Activated CD8-positive, alpha-beta T cell treated with anti-CD3 and anti-CD28 coated beads for 36 hours (primary cell): ENCODE data around the gene PHLDB1. TPM values are rescaled to one million over a fixed set of nuclear protein-coding genes. Genes with fewer than 3 reads are reported as not detected.
A peak's percentile ranks its signal among the peaks of the same experiment; 100 is the strongest.

Experiments used
- ATAC-seq: fragments of 200-7000 bp; cut with Tn5 transposase; one replicate; pipeline ENCODE4 v1.10.0; 2021; ENCODE audit warnings: mild to moderate bottlenecking, moderate library complexity
- CTCF ChIA-PET: fragments of 350-600 bp; sonication (Branson Sonifier 250); formaldehyde crosslinking; loops from one replicate; lab custom pipeline; 2021; ENCODE audit warnings: antibody characterized with exemption; lab: Charles Lee
- POLR2A ChIA-PET: fragments of 350-600 bp; sonication (Branson Sonifier 250); formaldehyde crosslinking; loops from one replicate; lab custom pipeline; 2021; ENCODE audit warnings: antibody characterized with exemption; lab: Charles Lee
- DNase-seq: peaks from one replicate; pipeline ENCODE4 v3.0.0-alpha.2; 2020
- H3K27ac Mint-ChIP-seq: one replicate; pipeline ENCODE4 v1.8.0; 2021; ENCODE audit warnings: mild to moderate bottlenecking, mixed read lengths
- H3K27me3 Mint-ChIP-seq: one replicate; pipeline ENCODE4 v1.8.0; 2021; ENCODE audit warnings: mixed read lengths
- H3K36me3 Mint-ChIP-seq: one replicate; pipeline ENCODE4 v1.8.0; 2021; ENCODE audit warnings: low read depth, mixed read lengths
- H3K4me1 Mint-ChIP-seq: one replicate; pipeline ENCODE4 v1.8.0; 2021; ENCODE audit warnings: low read depth, mixed read lengths
- H3K4me3 Mint-ChIP-seq: one replicate; pipeline ENCODE4 v1.8.0; 2021; ENCODE audit warnings: mild to moderate bottlenecking, moderate library complexity, mixed read lengths
- H3K9me3 Mint-ChIP-seq: one replicate; pipeline ENCODE4 v1.8.0; 2021; ENCODE audit warnings: mixed read lengths
- intact Hi-C: fragments of 100-400 bp; cut with micrococcal nuclease; formaldehyde crosslinking; loops from one replicate; pipeline ENCODE4 v1.10.0; 2022
- total RNA-seq, 2 experiments: library from RNA; stranded (reverse); gene quantifications; one replicate each; pipeline ENCODE4 v1.2.3, GENCODE V29; 2021
- TF ChIP-seq, protein P1 (sequence below): fragments of 200-600 bp; IDR thresholded peaks from one replicate; pipeline ENCODE4 v1.8.0; 2022; ENCODE audit warnings: antibody characterized with exemption, mild to moderate bottlenecking

Gene PHLDB1
- total RNA-seq, 2 experiments from 2014 or later = 3.0 to 5.1 TPM

DNA sequence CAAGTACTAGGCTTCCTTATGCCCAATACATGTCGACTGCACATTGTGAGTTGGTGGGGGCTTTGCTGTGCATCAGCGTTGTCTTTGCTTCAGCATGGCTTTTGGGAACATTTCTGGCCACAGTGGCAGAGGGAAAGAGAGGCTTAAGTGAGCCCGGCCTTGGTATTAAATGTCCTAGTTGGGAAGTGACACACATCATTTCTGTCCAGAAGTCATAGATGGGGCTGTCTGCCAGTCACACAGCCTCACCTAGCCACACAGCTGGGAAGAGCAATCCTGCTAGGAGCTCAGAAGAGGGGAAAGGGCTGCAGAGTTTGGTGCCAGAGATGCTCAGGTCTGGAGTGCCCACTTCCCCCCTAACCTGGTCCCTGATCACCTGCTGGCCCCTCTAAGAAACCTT, 44.4 kb downstream of the PHLDB1 start:
- intact Hi-C loops = no loop called here
- H3K4me1 Mint-ChIP-seq = peaks cover 6% of the 10 kb centered on the region
- ChIA-PET CTCF (no interaction called here), POLR2A (no interaction called here)
- no peaks in the 10 kb centered on the region for H3K27me3 Mint-ChIP-seq
- no peak overlapping the region for H3K27ac Mint-ChIP-seq
- no peak overlapping the region for H3K4me3 Mint-ChIP-seq
- H3K36me3 Mint-ChIP-seq = no peaks in the 10 kb centered on the region
- no peak for ATAC-seq
- TF ChIP-seq, protein P1, sequence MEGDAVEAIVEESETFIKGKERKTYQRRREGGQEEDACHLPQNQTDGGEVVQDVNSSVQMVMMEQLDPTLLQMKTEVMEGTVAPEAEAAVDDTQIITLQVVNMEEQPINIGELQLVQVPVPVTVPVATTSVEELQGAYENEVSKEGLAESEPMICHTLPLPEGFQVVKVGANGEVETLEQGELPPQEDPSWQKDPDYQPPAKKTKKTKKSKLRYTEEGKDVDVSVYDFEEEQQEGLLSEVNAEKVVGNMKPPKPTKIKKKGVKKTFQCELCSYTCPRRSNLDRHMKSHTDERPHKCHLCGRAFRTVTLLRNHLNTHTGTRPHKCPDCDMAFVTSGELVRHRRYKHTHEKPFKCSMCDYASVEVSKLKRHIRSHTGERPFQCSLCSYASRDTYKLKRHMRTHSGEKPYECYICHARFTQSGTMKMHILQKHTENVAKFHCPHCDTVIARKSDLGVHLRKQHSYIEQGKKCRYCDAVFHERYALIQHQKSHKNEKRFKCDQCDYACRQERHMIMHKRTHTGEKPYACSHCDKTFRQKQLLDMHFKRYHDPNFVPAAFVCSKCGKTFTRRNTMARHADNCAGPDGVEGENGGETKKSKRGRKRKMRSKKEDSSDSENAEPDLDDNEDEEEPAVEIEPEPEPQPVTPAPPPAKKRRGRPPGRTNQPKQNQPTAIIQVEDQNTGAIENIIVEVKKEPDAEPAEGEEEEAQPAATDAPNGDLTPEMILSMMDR = no peak
- DNase-seq = no peak
- no peaks in the 10 kb centered on the region for H3K9me3 Mint-ChIP-seq

DNA sequence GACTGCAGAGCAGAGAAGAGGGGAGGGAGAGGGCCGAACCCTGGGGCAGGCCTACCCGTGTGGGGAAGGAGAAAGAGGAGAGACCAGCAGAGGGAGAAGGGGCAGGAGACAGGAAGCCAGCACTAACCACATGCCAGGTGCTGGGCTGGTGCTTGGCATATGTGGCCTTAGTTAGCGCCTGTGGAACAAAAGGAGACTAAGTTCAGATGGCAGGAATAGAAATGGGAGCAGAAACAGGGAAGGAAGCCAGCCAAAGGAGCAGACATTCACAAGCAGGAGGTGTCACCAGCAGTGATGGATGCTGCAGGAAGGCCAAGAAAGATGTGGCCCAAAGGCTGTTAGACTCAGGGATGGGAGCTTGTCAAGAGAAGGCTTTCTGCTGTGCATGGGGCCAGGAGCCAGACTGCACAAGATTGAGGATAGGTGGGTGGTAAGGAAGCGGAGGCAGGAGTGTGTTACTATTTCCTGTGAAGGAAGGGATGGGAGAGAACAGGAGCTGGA, 45.3 kb downstream of the PHLDB1 start:
- ATAC-seq (peak; percentile 34), DNase-seq (no peak)
- CTCF ChIA-PET = interaction anchor here (0.9 kb wide), 1 partner anchor 12 kb away, joined by 3 read pairs; no protein-coding TSS in a partner anchor
- Mint-ChIP-seq H3K4me3 (no peak overlapping the region), H3K4me1 (peaks cover 6% of the 10 kb centered on the region), H3K27me3 (no peaks in the 10 kb centered on the region), H3K27ac (no peak overlapping the region), H3K9me3 (no peaks in the 10 kb centered on the region), H3K36me3 (no peaks in the 10 kb centered on the region)
- POLR2A ChIA-PET = no interaction called here
- intact Hi-C loops = no loop called here
- TF ChIP-seq, protein P1 = no peak

GRCh38 chr11:118653684-118654390, 46.4 kb downstream of the PHLDB1 start:
- peaks cover 6% of the 10 kb centered on the region for H3K4me1 Mint-ChIP-seq
- POLR2A ChIA-PET = no interaction called here
- no peaks in the 10 kb centered on the region for H3K36me3 Mint-ChIP-seq
- TF ChIP-seq, protein P1 = no peak
- no peaks in the 10 kb centered on the region for H3K9me3 Mint-ChIP-seq
- no peak overlapping the region for H3K4me3 Mint-ChIP-seq
- ATAC-seq (no peak), DNase-seq (no peak)
- intact Hi-C loops = no loop called here
- H3K27ac Mint-ChIP-seq = no peak overlapping the region
- CTCF ChIA-PET = interaction anchor here (0.9 to 1.0 kb wide), 2 partner anchors 13 to 42 kb away, joined by 3 read pairs; no protein-coding TSS in a partner anchor
- H3K27me3 Mint-ChIP-seq = no peaks in the 10 kb centered on the region

GRCh38 chr11:118655486-118656190, 48.2 kb downstream of the PHLDB1 start:
- DNase-seq = no peak
- no peak for ATAC-seq
- no peaks in the 10 kb centered on the region for H3K36me3 Mint-ChIP-seq
- H3K4me3 Mint-ChIP-seq = no peak overlapping the region
- intact Hi-C loops = no loop called here
- ChIA-PET CTCF (interaction anchor here (1.0 to 1.6 kb wide), 2 partner anchors 14 to 54 kb away, joined by 3 read pairs; no protein-coding TSS in a partner anchor), POLR2A (interaction anchor here (1.4 to 2.0 kb wide), 2 partner anchors 10 to 311 kb away, joined by 3 to 4 read pairs; no protein-coding TSS in a partner anchor)
- TF ChIP-seq, protein P1 = no peak
- H3K27ac Mint-ChIP-seq = no peak overlapping the region
- H3K27me3 Mint-ChIP-seq = no peaks in the 10 kb centered on the region
- no peaks in the 10 kb centered on the region for H3K9me3 Mint-ChIP-seq
- H3K4me1 Mint-ChIP-seq = peaks cover 6% of the 10 kb centered on the region
